A549 treated with AZD2906 at 1 μM for 4 hours (cell line): Measurements from ENCODE around the gene CXCL5. TPM values are rescaled to one million over a fixed set of nuclear protein-coding genes. Genes with fewer than 3 reads are reported as not detected.

Source experiments
- total RNA-seq: library from RNA; stranded (reverse); fragments of 200-300 nt; extraction: Qiagen RNA extraction; gene quantifications from 5 replicates; pipeline ENCODE4 v1.2.3, GENCODE V29; 2022

CXCL5 gene
- total RNA-seq: 26.7 to 32.8 TPM (median 31.0 TPM) in 5 replicates

GRCh38 chr4:73998040-73999011, at the start of gene CXCL5:
Gene CXCL5 (minus strand): TSS chr4:73998677. CDS start chr4:73998581, 96 bp downstream.

GRCh38 chr4:74038425-74039314, 40.2 kb upstream of the CXCL5 start, which contains the start of gene CXCL3:
Gene CXCL3 (minus strand): TSS chr4:74038689. CDS start chr4:74038611, 78 bp downstream.

GRCh38 chr4:73988061-73988460, 10.4 kb downstream of the CXCL5 start, which contains the start of gene PPBP:
Gene PPBP (minus strand): TSS chr4:73988190. CDS start chr4:73988103, 87 bp downstream.

Other genes with a start within 250 kb of the CXCL5 start
- gene CXCL6, start 162.0 kb downstream of the CXCL5 start, total RNA-seq: 0.06 TPM in 1 of 5 replicates, not detected in the others
- gene PF4V1, start 145.4 kb downstream of the CXCL5 start, total RNA-seq: not detected in 5 replicates
- gene CXCL1, start 129.3 kb downstream of the CXCL5 start, total RNA-seq: 5.3 to 6.6 TPM (median 6.2 TPM) in 5 replicates
- 0.58 to 1.3 TPM (median 1.1 TPM) in 5 replicates for gene PF4, start 16.6 kb downstream of the CXCL5 start, total RNA-seq
- gene PPBP, start 10.5 kb downstream of the CXCL5 start, total RNA-seq: 0.13 to 0.22 TPM in 2 of 5 replicates, not detected in the others
- 3.2 to 4.4 TPM (median 3.3 TPM) in 5 replicates for gene CXCL3, start 40.0 kb upstream of the CXCL5 start, total RNA-seq
- gene CXCL2, start 100.5 kb upstream of the CXCL5 start, total RNA-seq: 9.5 to 11.7 TPM (median 10.4 TPM) in 5 replicates
- 9.0 to 10.4 TPM (median 10.1 TPM) in 5 replicates for gene MTHFD2L, start 159.4 kb upstream of the CXCL5 start, total RNA-seq